WTC11 (cell line): ENCODE results near the gene IL18BP. TPM values are rescaled to one million over a fixed set of nuclear protein-coding genes. Genes with fewer than 3 reads are reported as not detected.

ENCODE experiments used
- ATAC-seq: fragments of 200-7000 bp; cut with Tn5 transposase; 2 replicates; pipeline ENCODE4 v1.10.0; 2021; ENCODE audit warnings: mild to moderate bottlenecking, moderate library complexity
- CTCF ChIA-PET: fragments of 300-600 bp; sonication (Branson Sonifier 250); formaldehyde crosslinking; loops from one replicate; lab custom pipeline; 2021; ENCODE audit warnings: antibody characterized with exemption; lab: Charles Lee
- POLR2A ChIA-PET: fragments of 350-600 bp; sonication (Branson Sonifier 250); formaldehyde crosslinking; loops from one replicate; lab custom pipeline; 2021; ENCODE audit warnings: antibody characterized with exemption; lab: Charles Lee
- DNase-seq: peaks from one replicate; pipeline ENCODE4 v3.0.0; 2021; ENCODE audit warnings: low spot score
- H3K27ac Mint-ChIP-seq: 2 replicates; pipeline ENCODE4 v1.8.0; 2021; ENCODE audit warnings: mixed read lengths
- H3K27me3 Mint-ChIP-seq: 2 replicates; pipeline ENCODE4 v1.8.0; 2021; ENCODE audit warnings: low read depth, mild to moderate bottlenecking, moderate library complexity, mixed read lengths
- H3K36me3 Mint-ChIP-seq: 2 replicates; pipeline ENCODE4 v1.8.0; 2021; ENCODE audit warnings: mixed read lengths
- H3K4me1 Mint-ChIP-seq: 2 replicates; pipeline ENCODE4 v1.8.0; 2022; ENCODE audit warnings: mixed read lengths
- H3K4me3 Mint-ChIP-seq: 2 replicates; pipeline ENCODE4 v1.8.0; 2021; ENCODE audit warnings: mild to moderate bottlenecking, moderate library complexity, mixed read lengths
- H3K9me3 Mint-ChIP-seq: 2 replicates; pipeline ENCODE4 v1.8.0; 2021; ENCODE audit warnings: mixed read lengths
- AR ChIP-seq: fragments of 250-450 bp; sonication (Bioruptor Pico); IDR thresholded peaks from 2 replicates; pipeline ENCODE4 v1.9.0; 2021; ENCODE audit warnings: mild to moderate bottlenecking
- GABPB1 ChIP-seq: sonication (generic); formaldehyde crosslinking; IDR thresholded peaks from 2 replicates; pipeline ENCODE4 v1.8.1; 2023; ENCODE audit warnings: mild to moderate bottlenecking, missing genetic modification reagents
- KAT7 ChIP-seq: sonication (generic); formaldehyde crosslinking; IDR thresholded peaks from 2 replicates; pipeline ENCODE4 v1.8.1; 2023; ENCODE audit warnings: missing genetic modification reagents, mild to moderate bottlenecking, borderline replicate concordance
- MYBL2 ChIP-seq: sonication (generic); formaldehyde crosslinking; IDR thresholded peaks from 2 replicates; pipeline ENCODE4 v1.8.1; 2023; ENCODE audit warnings: mild to moderate bottlenecking, moderate library complexity, missing genetic modification reagents
- NR1H2 ChIP-seq: sonication (generic); formaldehyde crosslinking; IDR thresholded peaks from 2 replicates; pipeline ENCODE4 v1.9.0; 2021; ENCODE audit warnings: mild to moderate bottlenecking, moderate library complexity, missing genetic modification reagents
- NR3C1 ChIP-seq: sonication (generic); formaldehyde crosslinking; conservative IDR thresholded peaks from 2 replicates; pipeline ENCODE4 v1.8.1; 2023; ENCODE audit warnings: low read depth, mild to moderate bottlenecking, missing genetic modification reagents
- TP53 ChIP-seq: sonication (generic); formaldehyde crosslinking; IDR thresholded peaks from 2 replicates; pipeline ENCODE4 v1.8.1; 2023; ENCODE audit warnings: mild to moderate bottlenecking, missing genetic modification reagents
- ZNF232 ChIP-seq: sonication (generic); formaldehyde crosslinking; IDR thresholded peaks from 2 replicates; pipeline ENCODE4 v1.8.0; 2022; ENCODE audit warnings: mild to moderate bottlenecking, missing genetic modification reagents
- ZNF263 ChIP-seq: sonication (generic); formaldehyde crosslinking; IDR thresholded peaks from 2 replicates; pipeline ENCODE4 v1.8.1; 2022; ENCODE audit warnings: low read depth, mild to moderate bottlenecking, moderate library complexity, missing genetic modification reagents
- ZNF423 ChIP-seq: fragments of 250-450 bp; sonication (Bioruptor Pico); IDR thresholded peaks from 2 replicates; pipeline ENCODE4 v2.1.2; 2022; ENCODE audit warnings: mild to moderate bottlenecking, moderate library complexity
- ZNF671 ChIP-seq: fragments of 250-450 bp; sonication (Bioruptor Pico); IDR thresholded peaks from 2 replicates; pipeline ENCODE4 v1.8.0; 2021; ENCODE audit warnings: mild to moderate bottlenecking
- total RNA-seq: library from RNA; stranded (reverse); gene quantifications from 3 replicates; pipeline ENCODE4 v1.2.3, GENCODE V29; 2021
- TF ChIP-seq, protein P1 (sequence below): sonication (generic); formaldehyde crosslinking; IDR thresholded peaks from 2 replicates; pipeline ENCODE4 v1.8.0; 2022; ENCODE audit warnings: mild to moderate bottlenecking, missing genetic modification reagents
- TF ChIP-seq, protein P2 (sequence below): sonication (generic); formaldehyde crosslinking; IDR thresholded peaks from 2 replicates; pipeline ENCODE4 v1.8.0; 2022; ENCODE audit warnings: mild to moderate bottlenecking, missing genetic modification reagents
- TF ChIP-seq, protein P3 (sequence below): sonication (generic); formaldehyde crosslinking; IDR thresholded peaks from 2 replicates; pipeline ENCODE4 v1.8.0; 2023; ENCODE audit warnings: missing genetic modification reagents, mild to moderate bottlenecking, borderline replicate concordance
- TF ChIP-seq, protein P4 (sequence below): sonication (generic); formaldehyde crosslinking; IDR thresholded peaks from 2 replicates; pipeline ENCODE4 v1.8.1; 2023; ENCODE audit warnings: mild to moderate bottlenecking, moderate library complexity, missing genetic modification reagents
- TF ChIP-seq, protein P5 (sequence below): sonication (generic); formaldehyde crosslinking; IDR thresholded peaks from 2 replicates; pipeline ENCODE4 v1.8.1; 2023; ENCODE audit warnings: mild to moderate bottlenecking, missing genetic modification reagents

IL18BP gene
- total RNA-seq, 1 experiment from 2014 or later: 17.3 TPM

GRCh38 chr11:71949034-71949433 is 49.7 kb upstream of the IL18BP start:
- ChIA-PET POLR2A (no interaction called here), CTCF (no interaction called here)
- ATAC-seq (no peak), DNase-seq (no peak)
- Mint-ChIP-seq H3K9me3 (no peaks in the 10 kb centered on the region), H3K27ac (no peak overlapping the region), H3K4me3 (no peak overlapping the region), H3K27me3 (no peaks in the 10 kb centered on the region), H3K4me1 (no peaks in the 10 kb centered on the region), H3K36me3 (no peaks in the 10 kb centered on the region)
- TF ChIP-seq ZNF232 (no peak), ZNF423 (CRISPR knock-in tag) (no peak)

DNA sequence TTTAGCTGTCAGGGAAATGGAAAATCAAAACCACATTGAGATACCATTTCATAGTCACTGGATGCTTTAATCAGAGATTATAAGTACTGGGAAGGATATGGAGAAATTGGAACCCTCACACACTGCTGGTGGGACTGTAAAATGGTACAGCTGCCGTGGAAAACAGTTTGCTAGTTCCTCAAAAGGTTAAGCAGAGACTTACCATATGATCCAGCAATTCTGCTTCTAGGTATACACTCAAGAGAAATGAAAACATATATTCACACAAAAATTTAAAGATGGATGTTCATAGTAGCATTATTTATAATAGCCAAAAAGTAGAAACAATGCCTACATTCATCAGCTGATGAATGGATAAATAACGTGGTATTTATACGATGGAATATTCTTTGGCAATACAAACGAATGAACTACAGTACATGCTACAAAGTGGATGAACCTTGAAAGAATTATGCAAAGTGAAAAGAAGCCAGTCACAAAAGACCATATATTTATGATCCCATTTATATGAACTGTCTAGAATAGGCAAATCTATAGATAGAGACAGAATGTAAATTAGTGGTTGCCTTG is 46.9 kb upstream of the IL18BP start:
- DNase-seq (no peak), ATAC-seq (no peak)
- Mint-ChIP-seq H3K27me3 (no peaks in the 10 kb centered on the region), H3K9me3 (no peaks in the 10 kb centered on the region), H3K4me3 (no peak overlapping the region), H3K4me1 (no peaks in the 10 kb centered on the region), H3K27ac (no peak overlapping the region), H3K36me3 (no peaks in the 10 kb centered on the region)
- ChIA-PET CTCF (no interaction called here), POLR2A (no interaction called here)
- TF ChIP-seq KAT7 (CRISPR knock-in tag) (no peak), TP53 (CRISPR knock-in tag) (no peak), GABPB1 (CRISPR knock-in tag) (no peak), NR3C1 (no peak), ZNF671 (CRISPR knock-in tag) (no peak), ZNF263 (CRISPR knock-in tag) (no peak), MYBL2 (CRISPR knock-in tag) (no peak), NR1H2 (CRISPR knock-in tag) (no peak), AR (CRISPR knock-in tag) (no peak)
- TF ChIP-seq, protein P1, sequence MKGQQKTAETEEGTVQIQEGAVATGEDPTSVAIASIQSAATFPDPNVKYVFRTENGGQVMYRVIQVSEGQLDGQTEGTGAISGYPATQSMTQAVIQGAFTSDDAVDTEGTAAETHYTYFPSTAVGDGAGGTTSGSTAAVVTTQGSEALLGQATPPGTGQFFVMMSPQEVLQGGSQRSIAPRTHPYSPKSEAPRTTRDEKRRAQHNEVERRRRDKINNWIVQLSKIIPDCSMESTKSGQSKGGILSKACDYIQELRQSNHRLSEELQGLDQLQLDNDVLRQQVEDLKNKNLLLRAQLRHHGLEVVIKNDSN (CRISPR knock-in tag): no peak
- TF ChIP-seq, protein P2, sequence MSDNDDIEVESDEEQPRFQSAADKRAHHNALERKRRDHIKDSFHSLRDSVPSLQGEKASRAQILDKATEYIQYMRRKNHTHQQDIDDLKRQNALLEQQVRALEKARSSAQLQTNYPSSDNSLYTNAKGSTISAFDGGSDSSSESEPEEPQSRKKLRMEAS (CRISPR knock-in tag): no peak
- TF ChIP-seq, protein P3, sequence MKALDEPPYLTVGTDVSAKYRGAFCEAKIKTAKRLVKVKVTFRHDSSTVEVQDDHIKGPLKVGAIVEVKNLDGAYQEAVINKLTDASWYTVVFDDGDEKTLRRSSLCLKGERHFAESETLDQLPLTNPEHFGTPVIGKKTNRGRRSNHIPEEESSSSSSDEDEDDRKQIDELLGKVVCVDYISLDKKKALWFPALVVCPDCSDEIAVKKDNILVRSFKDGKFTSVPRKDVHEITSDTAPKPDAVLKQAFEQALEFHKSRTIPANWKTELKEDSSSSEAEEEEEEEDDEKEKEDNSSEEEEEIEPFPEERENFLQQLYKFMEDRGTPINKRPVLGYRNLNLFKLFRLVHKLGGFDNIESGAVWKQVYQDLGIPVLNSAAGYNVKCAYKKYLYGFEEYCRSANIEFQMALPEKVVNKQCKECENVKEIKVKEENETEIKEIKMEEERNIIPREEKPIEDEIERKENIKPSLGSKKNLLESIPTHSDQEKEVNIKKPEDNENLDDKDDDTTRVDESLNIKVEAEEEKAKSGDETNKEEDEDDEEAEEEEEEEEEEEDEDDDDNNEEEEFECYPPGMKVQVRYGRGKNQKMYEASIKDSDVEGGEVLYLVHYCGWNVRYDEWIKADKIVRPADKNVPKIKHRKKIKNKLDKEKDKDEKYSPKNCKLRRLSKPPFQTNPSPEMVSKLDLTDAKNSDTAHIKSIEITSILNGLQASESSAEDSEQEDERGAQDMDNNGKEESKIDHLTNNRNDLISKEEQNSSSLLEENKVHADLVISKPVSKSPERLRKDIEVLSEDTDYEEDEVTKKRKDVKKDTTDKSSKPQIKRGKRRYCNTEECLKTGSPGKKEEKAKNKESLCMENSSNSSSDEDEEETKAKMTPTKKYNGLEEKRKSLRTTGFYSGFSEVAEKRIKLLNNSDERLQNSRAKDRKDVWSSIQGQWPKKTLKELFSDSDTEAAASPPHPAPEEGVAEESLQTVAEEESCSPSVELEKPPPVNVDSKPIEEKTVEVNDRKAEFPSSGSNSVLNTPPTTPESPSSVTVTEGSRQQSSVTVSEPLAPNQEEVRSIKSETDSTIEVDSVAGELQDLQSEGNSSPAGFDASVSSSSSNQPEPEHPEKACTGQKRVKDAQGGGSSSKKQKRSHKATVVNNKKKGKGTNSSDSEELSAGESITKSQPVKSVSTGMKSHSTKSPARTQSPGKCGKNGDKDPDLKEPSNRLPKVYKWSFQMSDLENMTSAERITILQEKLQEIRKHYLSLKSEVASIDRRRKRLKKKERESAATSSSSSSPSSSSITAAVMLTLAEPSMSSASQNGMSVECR (CRISPR knock-in tag): no peak
- TF ChIP-seq, protein P4, sequence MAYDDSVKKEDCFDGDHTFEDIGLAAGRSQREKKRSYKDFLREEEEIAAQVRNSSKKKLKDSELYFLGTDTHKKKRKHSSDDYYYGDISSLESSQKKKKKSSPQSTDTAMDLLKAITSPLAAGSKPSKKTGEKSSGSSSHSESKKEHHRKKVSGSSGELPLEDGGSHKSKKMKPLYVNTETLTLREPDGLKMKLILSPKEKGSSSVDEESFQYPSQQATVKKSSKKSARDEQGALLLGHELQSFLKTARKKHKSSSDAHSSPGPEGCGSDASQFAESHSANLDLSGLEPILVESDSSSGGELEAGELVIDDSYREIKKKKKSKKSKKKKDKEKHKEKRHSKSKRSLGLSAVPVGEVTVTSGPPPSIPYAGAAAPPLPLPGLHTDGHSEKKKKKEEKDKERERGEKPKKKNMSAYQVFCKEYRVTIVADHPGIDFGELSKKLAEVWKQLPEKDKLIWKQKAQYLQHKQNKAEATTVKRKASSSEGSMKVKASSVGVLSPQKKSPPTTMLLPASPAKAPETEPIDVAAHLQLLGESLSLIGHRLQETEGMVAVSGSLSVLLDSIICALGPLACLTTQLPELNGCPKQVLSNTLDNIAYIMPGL (CRISPR knock-in tag): no peak
- TF ChIP-seq, protein P5, sequence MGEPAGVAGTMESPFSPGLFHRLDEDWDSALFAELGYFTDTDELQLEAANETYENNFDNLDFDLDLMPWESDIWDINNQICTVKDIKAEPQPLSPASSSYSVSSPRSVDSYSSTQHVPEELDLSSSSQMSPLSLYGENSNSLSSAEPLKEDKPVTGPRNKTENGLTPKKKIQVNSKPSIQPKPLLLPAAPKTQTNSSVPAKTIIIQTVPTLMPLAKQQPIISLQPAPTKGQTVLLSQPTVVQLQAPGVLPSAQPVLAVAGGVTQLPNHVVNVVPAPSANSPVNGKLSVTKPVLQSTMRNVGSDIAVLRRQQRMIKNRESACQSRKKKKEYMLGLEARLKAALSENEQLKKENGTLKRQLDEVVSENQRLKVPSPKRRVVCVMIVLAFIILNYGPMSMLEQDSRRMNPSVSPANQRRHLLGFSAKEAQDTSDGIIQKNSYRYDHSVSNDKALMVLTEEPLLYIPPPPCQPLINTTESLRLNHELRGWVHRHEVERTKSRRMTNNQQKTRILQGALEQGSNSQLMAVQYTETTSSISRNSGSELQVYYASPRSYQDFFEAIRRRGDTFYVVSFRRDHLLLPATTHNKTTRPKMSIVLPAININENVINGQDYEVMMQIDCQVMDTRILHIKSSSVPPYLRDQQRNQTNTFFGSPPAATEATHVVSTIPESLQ: no peak
